ENCODE measurements around the gene IL17RD.

DNA sequence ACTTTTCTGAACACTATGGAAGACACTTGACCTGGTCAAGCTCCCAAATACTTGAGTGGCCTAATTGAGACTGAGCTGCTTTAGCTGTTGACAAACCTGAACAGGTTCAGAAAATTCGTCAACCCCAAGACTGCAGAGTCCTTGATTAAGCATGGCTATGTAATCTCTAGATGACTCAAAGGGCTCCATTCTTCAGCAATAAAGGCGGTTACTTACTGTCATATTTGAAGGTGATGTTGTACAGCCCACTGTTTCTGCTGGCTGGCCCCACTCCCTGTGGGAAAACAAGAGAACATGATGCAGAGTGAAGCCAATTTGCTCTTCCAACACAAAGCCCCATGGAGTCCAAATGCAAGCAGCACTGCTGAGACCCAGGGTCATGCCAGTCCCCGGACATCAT is 45.1 kb downstream of the IL17RD start:
- TF ChIP-seq, protein P1, sequence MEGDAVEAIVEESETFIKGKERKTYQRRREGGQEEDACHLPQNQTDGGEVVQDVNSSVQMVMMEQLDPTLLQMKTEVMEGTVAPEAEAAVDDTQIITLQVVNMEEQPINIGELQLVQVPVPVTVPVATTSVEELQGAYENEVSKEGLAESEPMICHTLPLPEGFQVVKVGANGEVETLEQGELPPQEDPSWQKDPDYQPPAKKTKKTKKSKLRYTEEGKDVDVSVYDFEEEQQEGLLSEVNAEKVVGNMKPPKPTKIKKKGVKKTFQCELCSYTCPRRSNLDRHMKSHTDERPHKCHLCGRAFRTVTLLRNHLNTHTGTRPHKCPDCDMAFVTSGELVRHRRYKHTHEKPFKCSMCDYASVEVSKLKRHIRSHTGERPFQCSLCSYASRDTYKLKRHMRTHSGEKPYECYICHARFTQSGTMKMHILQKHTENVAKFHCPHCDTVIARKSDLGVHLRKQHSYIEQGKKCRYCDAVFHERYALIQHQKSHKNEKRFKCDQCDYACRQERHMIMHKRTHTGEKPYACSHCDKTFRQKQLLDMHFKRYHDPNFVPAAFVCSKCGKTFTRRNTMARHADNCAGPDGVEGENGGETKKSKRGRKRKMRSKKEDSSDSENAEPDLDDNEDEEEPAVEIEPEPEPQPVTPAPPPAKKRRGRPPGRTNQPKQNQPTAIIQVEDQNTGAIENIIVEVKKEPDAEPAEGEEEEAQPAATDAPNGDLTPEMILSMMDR (IDR thresholded peaks at IDR 0.05), result no peak
- TF ChIP-seq EZH2 (IDR thresholded peaks at IDR 0.05; ENCODE audit: borderline replicate concordance, insufficient read depth, low read depth, low read length, poor library complexity, severe bottlenecking), result no peak

Data from B cell (primary cell).